Erythroblast (primary cell): ENCODE measurements around the gene SYTL2.

Source experiments
- GATA1 ChIP-seq: IDR thresholded peaks from 2 replicates; pipeline ENCODE4 v1.6.1; 2011; ENCODE audit warnings: low read depth, mild to moderate bottlenecking, control low read depth, low read length, moderate library complexity
- POLR2A ChIP-seq: IDR thresholded peaks from 2 replicates; pipeline ENCODE4 v1.6.1; 2011; ENCODE audit warnings: mild to moderate bottlenecking, low read length

GRCh38 chr11:85813721-85814120 lies 2.8 kb upstream of the SYTL2 start:
- no peak for TF ChIP-seq POLR2A
- TF ChIP-seq GATA1, result no peak
